ENCODE measurements around the gene SMPD3.

The SMPD3 gene

DNA sequence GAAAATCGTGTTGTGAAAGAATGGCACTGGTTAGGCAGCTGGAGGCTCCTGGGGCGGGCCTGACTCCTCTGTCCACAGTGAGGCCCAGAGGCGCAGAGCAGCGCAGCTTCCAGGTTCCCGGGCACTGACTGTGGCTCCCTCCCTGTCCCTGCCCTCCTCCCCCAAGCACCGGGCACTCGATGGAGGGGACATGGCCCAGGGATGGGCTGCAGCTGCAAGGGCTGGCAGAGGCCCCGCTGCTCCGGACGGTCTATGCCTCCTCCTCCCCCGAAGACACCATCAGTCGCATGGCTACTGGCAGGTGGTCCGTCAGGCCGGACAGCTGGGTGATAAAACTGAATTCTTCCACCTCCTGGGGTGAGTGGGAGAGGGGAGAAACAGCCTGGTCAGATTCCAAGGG, 87.4 kb downstream of the SMPD3 start:
- Histone ChIP-seq H3K4me3 (ENCODE audit: low read depth, low read length) (no peak overlapping the region), H3K79me2 (ENCODE audit: control insufficient read depth, insufficient read depth, low read length, unreplicated experiment) (no peaks in the 10 kb centered on the region), H2AFZ (ENCODE audit: low read length, unreplicated experiment) (no peak overlapping the region), H3K27ac (ENCODE audit: low read depth, low read length) (no peak overlapping the region), H3K36me3 (ENCODE audit: insufficient read depth, low read length) (no peaks in the 10 kb centered on the region), H3K4me1 (ENCODE audit: control insufficient read depth, insufficient read depth, low read length, unreplicated experiment) (no peaks in the 10 kb centered on the region), H3K27me3 (ENCODE audit: insufficient read depth, low read length) (no peaks in the 10 kb centered on the region)

GRCh38 chr16:68360547-68360946, 87.8 kb downstream of the SMPD3 start:
- Histone ChIP-seq H3K27ac (ENCODE audit: low read depth, low read length) (no peak overlapping the region), H3K4me1 (ENCODE audit: control insufficient read depth, insufficient read depth, low read length, unreplicated experiment) (no peaks in the 10 kb centered on the region), H3K79me2 (ENCODE audit: control insufficient read depth, insufficient read depth, low read length, unreplicated experiment) (no peaks in the 10 kb centered on the region), H3K36me3 (ENCODE audit: insufficient read depth, low read length) (no peaks in the 10 kb centered on the region), H2AFZ (ENCODE audit: low read length, unreplicated experiment) (no peak overlapping the region), H3K4me3 (ENCODE audit: low read depth, low read length) (no peak overlapping the region), H3K27me3 (ENCODE audit: insufficient read depth, low read length) (no peaks in the 10 kb centered on the region)

DNA sequence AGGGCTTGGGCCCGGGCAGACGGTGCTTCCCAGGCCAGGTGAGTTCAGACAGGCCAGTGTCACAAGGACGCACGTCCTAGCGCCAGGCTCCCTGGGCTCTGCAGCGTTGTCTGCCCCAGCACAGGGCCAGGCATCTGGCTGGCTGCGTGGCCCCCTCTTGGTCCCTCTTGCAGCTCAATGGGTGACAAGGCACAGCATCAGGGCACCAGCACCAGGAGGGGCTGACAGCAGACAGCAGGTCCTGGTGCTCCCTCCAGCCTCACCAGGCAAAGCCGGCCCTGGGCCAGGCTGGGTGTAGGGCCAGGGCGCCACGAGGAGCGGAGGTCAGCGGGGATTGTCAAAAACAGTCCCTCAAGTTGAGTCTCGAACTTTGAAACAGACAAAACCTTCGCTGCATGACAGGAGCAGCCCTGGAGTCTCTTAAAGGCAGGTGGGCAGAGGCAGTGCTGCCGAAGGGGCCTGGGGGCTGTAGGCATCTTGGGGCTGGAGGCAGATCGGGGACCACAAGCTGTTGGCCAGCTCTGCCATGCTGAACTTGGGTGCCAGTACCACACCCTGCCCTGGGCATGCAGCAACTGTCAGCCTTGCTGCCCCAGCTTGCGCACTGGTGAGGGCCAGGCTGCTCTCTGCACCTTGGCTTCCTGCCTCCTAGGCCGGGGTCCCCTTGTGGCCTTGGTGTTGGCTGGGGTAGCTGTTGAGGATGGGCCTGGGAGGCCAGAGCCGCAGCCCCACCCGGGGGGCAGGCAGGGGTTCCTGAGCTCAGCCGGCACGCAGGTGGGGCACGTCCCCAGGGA, 88.7 kb downstream of the SMPD3 start:
- no peaks in the 10 kb centered on the region for H3K27me3 ChIP-seq (ENCODE audit: insufficient read depth, low read length)
- H3K79me2 ChIP-seq (ENCODE audit: control insufficient read depth, insufficient read depth, low read length, unreplicated experiment) = no peaks in the 10 kb centered on the region
- H3K36me3 ChIP-seq (ENCODE audit: insufficient read depth, low read length) = no peaks in the 10 kb centered on the region
- H3K4me3 ChIP-seq (ENCODE audit: low read depth, low read length) = no peak overlapping the region
- H2AFZ ChIP-seq (ENCODE audit: low read length, unreplicated experiment) = no peak overlapping the region
- H3K27ac ChIP-seq (ENCODE audit: low read depth, low read length) = no peak overlapping the region
- no peaks in the 10 kb centered on the region for H3K4me1 ChIP-seq (ENCODE audit: control insufficient read depth, insufficient read depth, low read length, unreplicated experiment)

GRCh38 chr16:68358951-68359350, 89.4 kb downstream of the SMPD3 start:
- H3K4me1 ChIP-seq (ENCODE audit: control insufficient read depth, insufficient read depth, low read length, unreplicated experiment) = no peaks in the 10 kb centered on the region
- no peak overlapping the region for H3K4me3 ChIP-seq (ENCODE audit: low read depth, low read length)
- H2AFZ ChIP-seq (ENCODE audit: low read length, unreplicated experiment) = no peak overlapping the region
- H3K79me2 ChIP-seq (ENCODE audit: control insufficient read depth, insufficient read depth, low read length, unreplicated experiment) = no peaks in the 10 kb centered on the region
- H3K36me3 ChIP-seq (ENCODE audit: insufficient read depth, low read length) = no peaks in the 10 kb centered on the region
- H3K27me3 ChIP-seq (ENCODE audit: insufficient read depth, low read length) = no peaks in the 10 kb centered on the region
- no peak overlapping the region for H3K27ac ChIP-seq (ENCODE audit: low read depth, low read length)

- H3K27ac ChIP-seq (ENCODE audit: low read depth, low read length) = no peak overlapping the region
- H3K4me1 ChIP-seq (ENCODE audit: control insufficient read depth, insufficient read depth, low read length, unreplicated experiment) = no peaks in the 10 kb centered on the region
- no peaks in the 10 kb centered on the region for H3K36me3 ChIP-seq (ENCODE audit: insufficient read depth, low read length)
- H2AFZ ChIP-seq (ENCODE audit: low read length, unreplicated experiment) = no peak overlapping the region
- no peak overlapping the region for H3K4me3 ChIP-seq (ENCODE audit: low read depth, low read length)
- no peaks in the 10 kb centered on the region for H3K79me2 ChIP-seq (ENCODE audit: control insufficient read depth, insufficient read depth, low read length, unreplicated experiment)
- H3K27me3 ChIP-seq (ENCODE audit: insufficient read depth, low read length) = no peaks in the 10 kb centered on the region
Measured at GRCh38 chr16:68357923-68358322, 90.4 kb downstream of the SMPD3 start.

DNA sequence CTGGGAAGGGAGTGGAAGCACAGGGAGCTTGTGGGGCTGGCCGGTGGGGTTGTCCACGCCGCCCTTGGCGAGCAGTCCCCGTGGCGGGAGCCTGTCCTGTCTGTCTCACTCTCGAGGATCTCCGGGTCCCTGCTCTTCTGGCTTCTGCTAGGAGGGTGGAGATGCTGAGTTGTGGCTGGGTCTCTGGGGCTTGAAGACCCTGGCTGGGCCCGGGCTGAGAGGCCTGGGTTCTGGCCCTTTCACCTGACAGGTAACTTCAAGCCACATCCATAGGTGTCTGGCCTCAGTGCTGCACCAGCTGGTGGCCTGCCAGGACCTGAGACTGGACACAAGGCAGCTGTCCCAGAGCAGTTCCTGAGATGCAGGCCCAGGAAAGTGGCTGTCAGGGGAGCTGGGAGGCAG, 90.8 kb downstream of the SMPD3 start:
- H3K4me3 ChIP-seq (ENCODE audit: low read depth, low read length) = no peak overlapping the region
- no peak overlapping the region for H2AFZ ChIP-seq (ENCODE audit: low read length, unreplicated experiment)
- no peaks in the 10 kb centered on the region for H3K4me1 ChIP-seq (ENCODE audit: control insufficient read depth, insufficient read depth, low read length, unreplicated experiment)
- no peak overlapping the region for H3K27ac ChIP-seq (ENCODE audit: low read depth, low read length)
- no peaks in the 10 kb centered on the region for H3K79me2 ChIP-seq (ENCODE audit: control insufficient read depth, insufficient read depth, low read length, unreplicated experiment)
- no peaks in the 10 kb centered on the region for H3K27me3 ChIP-seq (ENCODE audit: insufficient read depth, low read length)
- H3K36me3 ChIP-seq (ENCODE audit: insufficient read depth, low read length) = no peaks in the 10 kb centered on the region

GRCh38 chr16:68356919-68357286, 91.4 kb downstream of the SMPD3 start:
- no peaks in the 10 kb centered on the region for H3K36me3 ChIP-seq (ENCODE audit: insufficient read depth, low read length)
- no peaks in the 10 kb centered on the region for H3K79me2 ChIP-seq (ENCODE audit: control insufficient read depth, insufficient read depth, low read length, unreplicated experiment)
- no peak overlapping the region for H3K27ac ChIP-seq (ENCODE audit: low read depth, low read length)
- H3K4me3 ChIP-seq (ENCODE audit: low read depth, low read length) = no peak overlapping the region
- no peaks in the 10 kb centered on the region for H3K27me3 ChIP-seq (ENCODE audit: insufficient read depth, low read length)
- no peak overlapping the region for H2AFZ ChIP-seq (ENCODE audit: low read length, unreplicated experiment)
- no peaks in the 10 kb centered on the region for H3K4me1 ChIP-seq (ENCODE audit: control insufficient read depth, insufficient read depth, low read length, unreplicated experiment)

GRCh38 chr16:68356249-68356918, 91.9 kb downstream of the SMPD3 start:
- Histone ChIP-seq H3K27ac (ENCODE audit: low read depth, low read length) (no peak overlapping the region), H3K4me1 (ENCODE audit: control insufficient read depth, insufficient read depth, low read length, unreplicated experiment) (no peaks in the 10 kb centered on the region), H3K27me3 (ENCODE audit: insufficient read depth, low read length) (no peaks in the 10 kb centered on the region), H2AFZ (ENCODE audit: low read length, unreplicated experiment) (no peak overlapping the region), H3K79me2 (ENCODE audit: control insufficient read depth, insufficient read depth, low read length, unreplicated experiment) (no peaks in the 10 kb centered on the region), H3K36me3 (ENCODE audit: insufficient read depth, low read length) (0 out of 2 replicates have a peak, but pooled peaks cover 3% of the 10 kb centered on the region), H3K4me3 (ENCODE audit: low read depth, low read length) (no peak overlapping the region)

GRCh38 chr16:68355447-68356248, 92.7 kb downstream of the SMPD3 start:
- Histone ChIP-seq H3K4me3 (ENCODE audit: low read depth, low read length) (no peak overlapping the region), H3K27me3 (ENCODE audit: insufficient read depth, low read length) (no peaks in the 10 kb centered on the region), H3K36me3 (ENCODE audit: insufficient read depth, low read length) (0 out of 2 replicates have a peak, but pooled peaks cover 3% of the 10 kb centered on the region), H3K79me2 (ENCODE audit: control insufficient read depth, insufficient read depth, low read length, unreplicated experiment) (no peaks in the 10 kb centered on the region), H3K4me1 (ENCODE audit: control insufficient read depth, insufficient read depth, low read length, unreplicated experiment) (no peaks in the 10 kb centered on the region), H2AFZ (ENCODE audit: low read length, unreplicated experiment) (no peak overlapping the region), H3K27ac (ENCODE audit: low read depth, low read length) (no peak overlapping the region)

DNA sequence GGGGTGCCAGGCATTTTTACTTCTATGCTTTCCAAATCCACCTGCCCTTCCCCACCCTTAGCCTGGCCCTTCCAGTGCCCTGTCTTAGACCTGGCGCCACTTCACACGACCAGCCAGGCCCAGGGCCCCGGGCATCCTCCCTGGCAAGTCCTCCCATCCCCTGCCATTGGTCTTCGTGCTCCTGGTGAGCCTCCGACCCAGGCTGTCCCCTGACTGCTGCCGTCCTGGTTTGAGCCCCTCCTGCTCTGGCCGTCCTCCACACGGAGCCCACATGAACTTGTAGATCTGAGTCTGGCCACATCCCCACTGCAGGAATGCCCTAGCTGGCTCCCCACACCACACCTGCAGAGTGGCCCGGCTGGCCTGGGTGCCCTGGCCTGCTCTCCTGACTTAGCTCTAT, 93.5 kb downstream of the SMPD3 start:
- no peak overlapping the region for H2AFZ ChIP-seq (ENCODE audit: low read length, unreplicated experiment)
- H3K4me3 ChIP-seq (ENCODE audit: low read depth, low read length) = no peak overlapping the region
- no peaks in the 10 kb centered on the region for H3K4me1 ChIP-seq (ENCODE audit: control insufficient read depth, insufficient read depth, low read length, unreplicated experiment)
- 0 out of 2 replicates have a peak, but pooled peaks cover 3% of the 10 kb centered on the region for H3K36me3 ChIP-seq (ENCODE audit: insufficient read depth, low read length)
- H3K27me3 ChIP-seq (ENCODE audit: insufficient read depth, low read length) = no peaks in the 10 kb centered on the region
- H3K27ac ChIP-seq (ENCODE audit: low read depth, low read length) = no peak overlapping the region
- no peaks in the 10 kb centered on the region for H3K79me2 ChIP-seq (ENCODE audit: control insufficient read depth, insufficient read depth, low read length, unreplicated experiment)

Measured in ACC112 (cell line).